GM18526 (cell line): ENCODE measurements around the gene CDCP1.

Source experiments
- POLR2A ChIP-seq: IDR thresholded peaks from 3 replicates; pipeline ENCODE4 v1.6.1; 2011; ENCODE audit not compliant: insufficient read length; ENCODE audit errors: extremely low read depth

Gene CDCP1

GRCh38 chr3:45132568-45133211 is 13.5 kb downstream of the CDCP1 start:
- TF ChIP-seq POLR2A = no peak

GRCh38 chr3:45131201-45131600 is 15.0 kb downstream of the CDCP1 start:
- no peak for TF ChIP-seq POLR2A

- TF ChIP-seq POLR2A = no peak
Observed at GRCh38 chr3:45130476-45130875, 15.7 kb downstream of the CDCP1 start.

GRCh38 chr3:45128950-45129349 is 17.2 kb downstream of the CDCP1 start:
- TF ChIP-seq POLR2A = no peak

- no peak for TF ChIP-seq POLR2A
Observed at GRCh38 chr3:45127130-45127822, 18.9 kb downstream of the CDCP1 start.

GRCh38 chr3:45126730-45127129 is 19.4 kb downstream of the CDCP1 start:
- no peak for TF ChIP-seq POLR2A

- no peak for TF ChIP-seq POLR2A
Observed at GRCh38 chr3:45125550-45126026, 20.6 kb downstream of the CDCP1 start.

GRCh38 chr3:45124956-45125355 is 21.2 kb downstream of the CDCP1 start:
- no peak for TF ChIP-seq POLR2A

GRCh38 chr3:45124352-45124751 is 21.8 kb downstream of the CDCP1 start:
- TF ChIP-seq POLR2A = no peak

GRCh38 chr3:45123581-45124269 is 22.5 kb downstream of the CDCP1 start:
- no peak for TF ChIP-seq POLR2A

- TF ChIP-seq POLR2A = no peak
Observed at GRCh38 chr3:45123030-45123429, 23.1 kb downstream of the CDCP1 start.

GRCh38 chr3:45120359-45121158 is 25.6 kb downstream of the CDCP1 start:
- TF ChIP-seq POLR2A = no peak

GRCh38 chr3:45119824-45120358 is 26.3 kb downstream of the CDCP1 start:
- no peak for TF ChIP-seq POLR2A

- no peak for TF ChIP-seq POLR2A
Observed at GRCh38 chr3:45119376-45119775, 26.8 kb downstream of the CDCP1 start.

GRCh38 chr3:45118615-45119071 is 27.5 kb downstream of the CDCP1 start:
- no peak for TF ChIP-seq POLR2A
